HepG2 (cell line): ENCODE measurements around the gene PEX11G. TPM values are rescaled to one million over a fixed set of nuclear protein-coding genes. Genes with fewer than 3 reads are reported as not detected.

Source experiments
- DR1 ChIP-seq: sonication (generic); formaldehyde crosslinking; IDR thresholded peaks from 2 replicates; pipeline ENCODE4 v1.8.0; 2021; ENCODE audit warnings: mild to moderate bottlenecking, missing genetic modification reagents, inconsistent platforms
- NR2F1 ChIP-seq, 2 experiments: fragments of 450-650 bp in 1 of 2; formaldehyde crosslinking in 1 of 2; IDR thresholded peaks; 2 replicates each; pipeline versions ENCODE4 v1.5.0 to v1.6.1; 2016 to 2020; ENCODE audit warnings: mild to moderate bottlenecking in 1 of 2, missing compliant biosample characterization in 1 of 2, missing genetic modification reagents in 1 of 2, moderate library complexity in 1 of 2
- POLR2G ChIP-seq: fragments of 200-400 bp; formaldehyde crosslinking; IDR thresholded peaks from 2 replicates; pipeline ENCODE4 v1.6.1; 2018; ENCODE audit warnings: mild to moderate bottlenecking, low read depth, low read length, moderate library complexity
- SALL2 ChIP-seq: sonication (generic); formaldehyde crosslinking; IDR thresholded peaks from 2 replicates; pipeline ENCODE4 v1.8.1; 2023; ENCODE audit warnings: mild to moderate bottlenecking, missing genetic modification reagents, inconsistent platforms
- SIX4 ChIP-seq: sonication (generic); formaldehyde crosslinking; IDR thresholded peaks from 2 replicates; pipeline ENCODE4 v1.4.0; 2020; ENCODE audit warnings: missing genetic modification reagents
- SOX5 ChIP-seq: IDR thresholded peaks from 2 replicates; pipeline ENCODE4 v1.6.1; 2016; ENCODE audit warnings: borderline replicate concordance
- ZEB1 ChIP-seq: IDR thresholded peaks from 2 replicates; pipeline ENCODE4 v1.6.1; 2012; ENCODE audit warnings: mild to moderate bottlenecking, low read depth, inconsistent platforms; ENCODE audit not compliant: insufficient replicate concordance
- ZFY ChIP-seq: sonication (generic); formaldehyde crosslinking; IDR thresholded peaks from 2 replicates; pipeline ENCODE4 v1.4.0; 2020; ENCODE audit warnings: missing genetic modification reagents
- ZNF234 ChIP-seq: sonication (generic); formaldehyde crosslinking; conservative IDR thresholded peaks from 2 replicates; pipeline ENCODE4 v1.5.1; 2020; ENCODE audit warnings: mild to moderate bottlenecking, missing genetic modification reagents
- polyA plus RNA-seq, 8 experiments: library from polyadenylated mRNA; depleted of rRNA in 3 of 8; stranded (reverse) in 7 of 8; unstranded in 1 of 8; fragments of >200 nt; fragmentation: Illumina TruSeq in 4 of 8; extraction: Trizol in 4 of 8; gene quantifications; 2 replicates each; pipeline versions ENCODE4 v1.2.1 to v1.2.3, GENCODE V29; 2011 to 2016; ENCODE audit warnings: low read depth in 4 of 8, missing spikeins in 1 of 8, mixed read lengths in 1 of 8; ENCODE audit not compliant: insufficient read depth in 1 of 8
- total RNA-seq, 5 experiments: library from RNA; depleted of rRNA; stranded (reverse); fragments of >200 nt; fragmentation: Illumina TruSeq; extraction: Trizol; gene quantifications; 2 replicates each; pipeline ENCODE4 v1.2.3, GENCODE V29; 2016; ENCODE audit warnings: low read depth in 1 of 5
- TF ChIP-seq, protein P1 (sequence below): sonication (generic); formaldehyde crosslinking; IDR thresholded peaks from one replicate; pipeline ENCODE4 v1.5.1; 2020; ENCODE audit warnings: mild to moderate bottlenecking, missing genetic modification reagents; ENCODE audit errors: not compliant biosample characterization
- TF ChIP-seq, protein P2 (sequence below): sonication (generic); formaldehyde crosslinking; IDR thresholded peaks from 2 replicates; pipeline ENCODE4 v1.4.0; 2020; ENCODE audit warnings: missing genetic modification reagents
- TF ChIP-seq, protein P3 (sequence below): sonication (generic); formaldehyde crosslinking; IDR thresholded peaks from 2 replicates; pipeline ENCODE4 v1.4.0; 2020; ENCODE audit warnings: low read depth, missing genetic modification reagents

PEX11G gene
- total and polyA plus RNA-seq, 2 of the 13 experiments (the other 11 are each of a cell fraction or from before 2014, with no cell fraction given) = not detected

DNA sequence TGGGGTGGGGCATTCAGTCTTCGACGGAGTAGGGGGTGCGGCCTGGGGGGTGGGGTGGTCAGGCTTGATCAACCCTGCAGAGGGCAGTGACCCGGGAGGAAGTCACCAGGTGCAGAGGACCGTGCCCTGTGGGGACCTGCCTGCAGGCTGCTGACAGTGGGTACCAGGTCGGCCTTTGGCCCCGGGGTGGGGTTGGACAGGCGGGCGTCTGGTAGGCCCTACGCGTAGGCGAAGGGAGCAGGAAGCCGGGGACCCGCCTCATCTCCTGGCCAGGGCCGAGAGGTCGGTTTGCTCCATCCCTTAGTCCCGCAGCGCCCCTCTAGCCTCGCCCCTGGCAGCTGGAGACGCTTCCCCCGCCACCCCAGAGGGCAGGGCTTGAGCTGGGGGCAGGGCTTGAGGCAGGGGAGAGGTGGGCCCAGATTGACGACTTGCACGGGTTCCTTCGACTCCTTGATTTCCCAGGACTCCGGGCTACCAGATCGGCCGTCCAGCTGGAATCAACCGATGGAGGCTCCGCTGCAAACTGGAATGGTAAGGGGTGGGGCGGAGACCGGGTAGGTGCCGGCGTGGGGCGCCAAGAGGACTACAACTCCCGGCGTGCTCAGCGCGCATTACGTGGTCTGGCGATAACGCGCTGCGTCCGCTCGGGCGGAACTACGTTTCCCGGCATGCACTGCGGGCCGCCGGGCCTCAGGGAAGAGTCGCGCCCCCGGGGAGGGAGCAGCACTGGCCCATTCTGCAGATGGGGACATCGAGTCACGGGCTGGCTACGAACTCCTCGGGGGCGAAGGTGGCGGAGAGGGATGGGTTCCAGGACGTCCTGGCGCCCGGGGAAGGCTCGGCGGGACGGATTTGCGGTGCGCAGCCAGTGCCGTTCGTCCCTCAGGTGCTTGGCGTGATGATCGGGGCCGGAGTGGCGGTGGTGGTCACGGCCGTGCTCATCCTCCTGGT is 46.5 kb upstream of the PEX11G start, which contains the start of gene PNPLA6 (continued):
- TF ChIP-seq, protein P1, sequence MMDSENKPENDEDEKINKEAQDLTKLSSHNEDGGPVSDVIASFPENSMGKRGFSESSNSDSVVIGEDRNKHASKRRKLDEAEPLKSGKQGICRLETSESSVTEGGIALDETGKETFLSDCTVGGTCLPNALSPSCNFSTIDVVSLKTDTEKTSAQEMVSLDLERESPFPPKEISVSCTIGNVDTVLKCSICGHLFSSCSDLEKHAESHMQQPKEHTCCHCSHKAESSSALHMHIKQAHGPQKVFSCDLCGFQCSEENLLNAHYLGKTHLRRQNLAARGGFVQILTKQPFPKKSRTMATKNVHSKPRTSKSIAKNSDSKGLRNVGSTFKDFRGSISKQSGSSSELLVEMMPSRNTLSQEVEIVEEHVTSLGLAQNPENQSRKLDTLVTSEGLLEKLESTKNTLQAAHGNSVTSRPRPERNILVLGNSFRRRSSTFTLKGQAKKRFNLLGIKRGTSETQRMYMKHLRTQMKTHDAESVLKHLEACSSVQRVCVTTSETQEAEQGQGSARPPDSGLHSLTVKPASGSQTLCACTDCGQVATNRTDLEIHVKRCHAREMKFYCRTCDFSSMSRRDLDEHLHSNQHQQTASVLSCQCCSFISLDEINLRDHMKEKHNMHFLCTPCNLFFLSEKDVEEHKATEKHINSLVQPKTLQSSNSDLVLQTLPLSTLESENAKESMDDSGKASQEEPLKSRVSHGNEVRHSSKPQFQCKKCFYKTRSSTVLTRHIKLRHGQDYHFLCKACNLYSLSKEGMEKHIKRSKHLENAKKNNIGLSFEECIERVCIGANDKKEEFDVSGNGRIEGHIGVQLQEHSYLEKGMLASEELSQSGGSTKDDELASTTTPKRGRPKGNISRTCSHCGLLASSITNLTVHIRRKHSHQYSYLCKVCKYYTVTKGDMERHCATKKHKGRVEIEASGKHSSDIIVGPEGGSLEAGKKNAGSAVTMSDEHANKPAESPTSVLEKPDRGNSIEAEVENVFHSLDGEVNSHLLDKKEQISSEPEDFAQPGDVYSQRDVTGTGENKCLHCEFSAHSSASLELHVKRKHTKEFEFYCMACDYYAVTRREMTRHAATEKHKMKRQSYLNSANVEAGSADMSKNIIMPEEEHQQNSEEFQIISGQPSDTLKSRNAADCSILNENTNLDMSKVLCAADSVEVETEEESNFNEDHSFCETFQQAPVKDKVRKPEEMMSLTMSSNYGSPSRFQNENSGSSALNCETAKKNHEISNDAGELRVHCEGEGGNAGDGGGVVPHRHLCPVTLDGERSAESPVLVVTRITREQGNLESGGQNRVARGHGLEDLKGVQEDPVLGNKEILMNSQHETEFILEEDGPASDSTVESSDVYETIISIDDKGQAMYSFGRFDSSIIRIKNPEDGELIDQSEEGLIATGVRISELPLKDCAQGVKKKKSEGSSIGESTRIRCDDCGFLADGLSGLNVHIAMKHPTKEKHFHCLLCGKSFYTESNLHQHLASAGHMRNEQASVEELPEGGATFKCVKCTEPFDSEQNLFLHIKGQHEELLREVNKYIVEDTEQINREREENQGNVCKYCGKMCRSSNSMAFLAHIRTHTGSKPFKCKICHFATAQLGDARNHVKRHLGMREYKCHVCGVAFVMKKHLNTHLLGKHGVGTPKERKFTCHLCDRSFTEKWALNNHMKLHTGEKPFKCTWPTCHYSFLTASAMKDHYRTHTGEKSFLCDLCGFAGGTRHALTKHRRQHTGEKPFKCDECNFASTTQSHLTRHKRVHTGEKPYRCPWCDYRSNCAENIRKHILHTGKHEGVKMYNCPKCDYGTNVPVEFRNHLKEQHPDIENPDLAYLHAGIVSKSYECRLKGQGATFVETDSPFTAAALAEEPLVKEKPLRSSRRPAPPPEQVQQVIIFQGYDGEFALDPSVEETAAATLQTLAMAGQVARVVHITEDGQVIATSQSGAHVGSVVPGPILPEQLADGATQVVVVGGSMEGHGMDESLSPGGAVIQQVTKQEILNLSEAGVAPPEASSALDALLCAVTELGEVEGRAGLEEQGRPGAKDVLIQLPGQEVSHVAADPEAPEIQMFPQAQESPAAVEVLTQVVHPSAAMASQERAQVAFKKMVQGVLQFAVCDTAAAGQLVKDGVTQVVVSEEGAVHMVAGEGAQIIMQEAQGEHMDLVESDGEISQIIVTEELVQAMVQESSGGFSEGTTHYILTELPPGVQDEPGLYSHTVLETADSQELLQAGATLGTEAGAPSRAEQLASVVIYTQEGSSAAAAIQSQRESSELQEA (CRISPR knock-in tag) = peak; percentile 83
- TF ChIP-seq SIX4 (CRISPR knock-in tag) = peak; percentile 23; the same call in 1 of the 2 replicates
- no peak for TF ChIP-seq NR2F1 (CRISPR knock-in tag; IDR thresholded peaks at IDR 0.05)
- TF ChIP-seq SOX5 (CRISPR knock-in tag) = peak; percentile 12; the same call in 1 of the 2 replicates
- TF ChIP-seq POLR2G = peak; percentile 54
- TF ChIP-seq DR1 (CRISPR knock-in tag) = 0 out of 2 replicates have a peak, but pooled peaks have one; percentile 46
- TF ChIP-seq ZEB1 = no peak
- peak; percentile 87 for TF ChIP-seq ZFY
- TF ChIP-seq, protein P2, sequence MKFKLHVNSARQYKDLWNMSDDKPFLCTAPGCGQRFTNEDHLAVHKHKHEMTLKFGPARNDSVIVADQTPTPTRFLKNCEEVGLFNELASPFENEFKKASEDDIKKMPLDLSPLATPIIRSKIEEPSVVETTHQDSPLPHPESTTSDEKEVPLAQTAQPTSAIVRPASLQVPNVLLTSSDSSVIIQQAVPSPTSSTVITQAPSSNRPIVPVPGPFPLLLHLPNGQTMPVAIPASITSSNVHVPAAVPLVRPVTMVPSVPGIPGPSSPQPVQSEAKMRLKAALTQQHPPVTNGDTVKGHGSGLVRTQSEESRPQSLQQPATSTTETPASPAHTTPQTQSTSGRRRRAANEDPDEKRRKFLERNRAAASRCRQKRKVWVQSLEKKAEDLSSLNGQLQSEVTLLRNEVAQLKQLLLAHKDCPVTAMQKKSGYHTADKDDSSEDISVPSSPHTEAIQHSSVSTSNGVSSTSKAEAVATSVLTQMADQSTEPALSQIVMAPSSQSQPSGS (CRISPR knock-in tag) = peak; percentile 87
- TF ChIP-seq, protein P3, sequence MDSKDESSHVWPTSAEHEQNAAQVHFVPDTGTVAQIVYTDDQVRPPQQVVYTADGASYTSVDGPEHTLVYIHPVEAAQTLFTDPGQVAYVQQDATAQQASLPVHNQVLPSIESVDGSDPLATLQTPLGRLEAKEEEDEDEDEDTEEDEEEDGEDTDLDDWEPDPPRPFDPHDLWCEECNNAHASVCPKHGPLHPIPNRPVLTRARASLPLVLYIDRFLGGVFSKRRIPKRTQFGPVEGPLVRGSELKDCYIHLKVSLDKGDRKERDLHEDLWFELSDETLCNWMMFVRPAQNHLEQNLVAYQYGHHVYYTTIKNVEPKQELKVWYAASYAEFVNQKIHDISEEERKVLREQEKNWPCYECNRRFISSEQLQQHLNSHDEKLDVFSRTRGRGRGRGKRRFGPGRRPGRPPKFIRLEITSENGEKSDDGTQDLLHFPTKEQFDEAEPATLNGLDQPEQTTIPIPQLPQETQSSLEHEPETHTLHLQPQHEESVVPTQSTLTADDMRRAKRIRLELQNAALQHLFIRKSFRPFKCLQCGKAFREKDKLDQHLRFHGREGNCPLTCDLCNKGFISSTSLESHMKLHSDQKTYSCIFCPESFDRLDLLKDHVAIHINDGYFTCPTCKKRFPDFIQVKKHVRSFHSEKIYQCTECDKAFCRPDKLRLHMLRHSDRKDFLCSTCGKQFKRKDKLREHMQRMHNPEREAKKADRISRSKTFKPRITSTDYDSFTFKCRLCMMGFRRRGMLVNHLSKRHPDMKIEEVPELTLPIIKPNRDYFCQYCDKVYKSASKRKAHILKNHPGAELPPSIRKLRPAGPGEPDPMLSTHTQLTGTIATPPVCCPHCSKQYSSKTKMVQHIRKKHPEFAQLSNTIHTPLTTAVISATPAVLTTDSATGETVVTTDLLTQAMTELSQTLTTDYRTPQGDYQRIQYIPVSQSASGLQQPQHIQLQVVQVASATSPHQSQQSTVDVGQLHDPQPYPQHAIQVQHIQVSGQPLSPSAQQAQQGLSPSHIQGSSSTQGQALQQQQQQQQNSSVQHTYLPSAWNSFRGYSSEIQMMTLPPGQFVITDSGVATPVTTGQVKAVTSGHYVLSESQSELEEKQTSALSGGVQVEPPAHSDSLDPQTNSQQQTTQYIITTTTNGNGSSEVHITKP (CRISPR knock-in tag) = peak; percentile 82
- no peak for TF ChIP-seq ZNF234
- peak; percentile 40 for TF ChIP-seq SALL2 (CRISPR knock-in tag)
